GM21447 (cell line): ENCODE results near the gene ROMO1.

Experiments used
- ATAC-seq: cut with Tn5 transposase; IDR thresholded peaks from one replicate; pipeline ENCODE4 v1.9.1; 2021; ENCODE audit not compliant: unreplicated experiment

The ROMO1 gene

DNA sequence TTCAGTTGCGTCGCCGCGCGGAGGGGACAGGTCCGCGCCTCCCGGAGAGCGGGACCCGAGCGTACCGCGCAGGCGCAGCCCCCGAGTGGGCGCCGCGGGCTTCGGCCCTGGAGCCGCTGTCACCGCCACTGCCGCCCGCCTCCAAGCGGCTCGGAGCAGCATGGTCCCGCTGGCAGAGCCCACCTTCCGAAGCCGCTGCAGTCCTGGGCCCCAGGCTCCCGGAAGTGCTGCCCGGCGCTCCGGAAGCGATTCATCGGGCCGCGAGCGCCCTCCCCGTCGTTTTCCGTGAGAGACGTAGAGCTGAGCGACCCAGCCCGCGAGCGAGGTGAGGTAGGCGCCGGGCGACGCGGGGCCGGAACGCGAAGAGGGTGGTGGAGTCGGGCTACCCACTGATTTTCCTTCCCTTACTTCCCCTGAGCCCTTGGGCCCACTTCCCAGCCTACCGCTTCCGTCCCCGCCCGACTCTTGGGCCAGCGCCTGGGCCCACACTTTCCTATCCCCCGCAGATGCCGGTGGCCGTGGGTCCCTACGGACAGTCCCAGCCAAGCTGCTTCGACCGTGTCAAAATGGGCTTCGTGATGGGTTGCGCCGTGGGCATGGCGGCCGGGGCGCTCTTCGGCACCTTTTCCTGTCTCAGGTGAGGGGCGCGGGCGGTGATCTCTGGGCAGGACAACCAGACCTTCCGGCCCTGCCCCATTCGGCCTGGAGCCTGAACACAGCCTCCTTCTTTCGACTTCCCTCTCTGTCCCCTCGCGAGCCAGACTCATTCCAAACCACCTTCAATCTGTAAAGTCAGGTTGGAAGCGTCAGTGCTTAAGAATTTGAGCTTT is at the start of gene ROMO1, which contains the start of gene NFS1:
Gene ROMO1 (plus strand): TSS at position 279 of the 830 bp plus-strand sequence. CDS start 228 bp downstream, at position 507.
Gene NFS1 (minus strand): TSS at position 226 of the 830 bp plus-strand sequence. CDS start 64 bp downstream, at position 162.
- peak; percentile 82 for ATAC-seq

DNA sequence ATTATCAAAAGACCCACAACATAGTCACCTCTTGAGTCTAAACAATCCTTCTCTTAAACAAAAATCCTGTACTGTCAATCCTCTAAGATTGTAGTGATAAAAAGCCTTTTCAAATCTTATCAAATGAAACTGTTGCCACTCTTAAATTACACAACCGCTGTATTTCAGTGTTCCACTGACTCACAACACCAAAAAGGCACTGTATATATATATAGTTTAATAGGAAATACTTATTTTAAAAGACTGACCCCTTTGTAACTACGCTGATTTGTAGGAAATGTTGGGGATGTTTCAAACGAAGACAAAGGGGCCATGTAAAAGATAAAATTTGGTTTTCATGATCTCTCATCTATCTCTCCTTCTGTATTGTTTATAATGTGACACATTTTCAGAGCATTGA is 48.6 kb upstream of the ROMO1 start:
- ATAC-seq: no peak

DNA sequence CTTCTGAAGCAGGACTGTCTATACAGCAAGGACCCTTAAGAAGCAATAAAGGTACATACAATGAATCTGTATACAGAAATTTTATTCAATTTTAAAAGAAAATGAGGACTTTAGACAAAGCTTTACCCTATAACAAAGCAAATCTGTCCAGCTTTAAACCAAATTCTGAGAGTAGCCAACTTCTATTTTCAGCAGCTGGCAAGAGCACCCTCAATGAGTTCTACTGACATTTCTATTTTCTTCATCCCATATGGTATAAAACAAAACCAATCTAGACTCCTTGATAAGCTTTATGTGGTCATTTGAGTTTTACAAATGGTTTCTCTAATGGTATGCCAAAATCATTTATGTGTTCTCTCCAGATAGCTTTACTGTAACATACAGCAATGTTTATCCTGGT is 47.2 kb upstream of the ROMO1 start:
- ATAC-seq: no peak

DNA sequence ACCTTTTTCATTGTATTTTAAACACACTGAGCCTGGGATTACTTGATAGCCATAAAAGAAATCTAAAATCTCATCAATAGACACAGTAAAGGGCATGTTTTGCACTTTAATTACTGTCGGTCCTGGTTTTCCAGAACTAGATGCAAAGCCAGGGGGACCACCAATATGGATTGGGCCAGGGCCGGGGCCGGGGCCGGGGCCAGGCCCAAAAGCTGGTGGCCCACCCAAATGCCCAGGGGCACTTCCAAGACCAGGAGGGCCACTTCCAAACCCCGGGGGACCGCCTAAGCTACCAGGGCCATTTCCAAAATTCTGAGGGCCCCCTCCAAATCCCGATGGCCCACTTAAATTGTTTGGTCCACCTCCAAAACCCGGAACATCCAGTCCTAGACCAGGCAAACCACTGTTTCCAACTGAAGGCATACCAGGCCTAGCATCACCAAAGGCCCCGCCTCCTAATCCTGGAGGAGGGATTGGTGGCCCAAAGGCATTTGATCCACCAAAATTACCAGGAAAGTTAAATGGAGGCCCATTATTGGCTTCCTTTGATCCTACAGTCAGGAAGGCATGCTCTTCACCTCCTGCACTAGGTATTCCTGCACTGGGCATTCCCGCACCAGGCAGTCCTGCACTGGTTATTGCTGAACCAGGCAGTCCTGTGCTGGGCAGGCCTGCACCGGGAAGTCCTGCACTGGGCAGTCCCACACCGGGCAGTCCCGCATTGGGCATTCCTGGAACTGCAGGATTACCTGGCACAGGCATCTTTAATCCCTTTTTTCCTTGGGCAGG is 46.4 kb upstream of the ROMO1 start:
- no peak for ATAC-seq

DNA sequence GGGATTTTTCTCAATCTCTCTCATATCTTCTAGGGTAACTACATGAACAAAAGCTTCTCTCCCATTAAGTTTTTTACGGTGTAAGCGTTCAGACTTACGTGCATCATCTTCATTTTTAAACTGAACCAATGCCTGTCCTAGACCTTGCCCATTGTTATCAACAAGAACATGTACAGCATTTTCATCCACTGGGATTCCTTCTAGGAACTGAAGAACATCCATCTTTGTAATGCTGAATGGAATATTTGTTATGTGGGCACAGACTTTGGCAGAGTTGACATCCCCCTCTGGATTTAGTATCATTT is 45.8 kb upstream of the ROMO1 start:
- ATAC-seq: no peak

DNA sequence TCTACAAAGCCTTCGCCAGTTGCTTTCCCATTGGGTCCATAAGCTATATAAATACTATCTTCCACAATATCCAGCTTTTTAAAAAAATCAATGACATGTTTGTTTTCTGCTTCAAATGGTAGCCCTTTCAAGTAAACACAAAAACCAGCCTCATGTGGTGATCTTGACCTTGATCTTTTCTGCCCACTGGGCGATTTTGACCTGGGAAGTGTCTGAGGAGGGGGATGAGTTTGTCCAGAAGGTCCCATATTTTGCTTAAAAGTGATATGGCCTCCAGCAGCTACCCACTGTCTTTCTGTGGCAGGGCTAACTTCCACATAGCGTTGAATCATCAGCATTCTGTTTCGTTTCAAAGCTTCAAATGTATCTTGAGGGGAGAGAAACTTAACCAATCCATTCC is 45.3 kb upstream of the ROMO1 start:
- no peak for ATAC-seq

DNA sequence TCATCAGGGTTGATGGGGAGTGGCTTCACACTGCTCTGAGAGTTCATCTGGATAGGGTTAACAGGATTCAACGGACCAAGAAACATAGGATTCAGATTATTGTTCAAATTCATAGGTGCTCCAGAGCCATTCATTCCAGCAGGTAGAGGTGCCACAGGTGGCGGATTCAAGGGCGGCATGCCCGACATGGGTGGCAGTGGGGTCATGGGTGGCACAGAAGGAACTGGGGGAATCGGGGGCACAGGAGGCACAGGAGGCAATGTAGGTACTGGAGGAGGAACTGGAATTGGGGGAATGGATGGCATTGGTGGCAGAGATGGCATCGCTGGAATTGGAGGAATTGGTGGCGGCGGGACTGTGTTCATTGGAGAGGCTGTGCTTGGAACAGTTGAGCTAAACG is 44.8 kb upstream of the ROMO1 start:
- no peak for ATAC-seq

DNA sequence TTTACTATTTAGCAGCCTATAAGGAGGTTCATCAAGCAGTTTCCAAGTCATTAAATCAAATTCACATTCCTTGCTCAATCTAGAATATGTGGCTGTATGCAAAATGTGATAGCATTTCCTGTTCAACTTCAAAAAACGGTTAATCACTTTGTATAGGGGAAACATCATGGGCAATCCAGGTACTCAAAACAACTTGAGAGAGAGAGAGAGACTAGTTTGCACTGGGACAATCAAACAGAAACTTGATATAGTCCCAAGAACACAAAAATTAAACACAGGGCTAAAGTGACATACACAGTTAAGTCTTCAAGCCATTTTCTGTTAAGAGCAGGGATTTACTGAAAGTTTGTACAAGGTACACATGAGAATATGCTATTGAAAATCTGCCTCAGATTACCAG is 41.9 kb upstream of the ROMO1 start:
- no peak for ATAC-seq

DNA sequence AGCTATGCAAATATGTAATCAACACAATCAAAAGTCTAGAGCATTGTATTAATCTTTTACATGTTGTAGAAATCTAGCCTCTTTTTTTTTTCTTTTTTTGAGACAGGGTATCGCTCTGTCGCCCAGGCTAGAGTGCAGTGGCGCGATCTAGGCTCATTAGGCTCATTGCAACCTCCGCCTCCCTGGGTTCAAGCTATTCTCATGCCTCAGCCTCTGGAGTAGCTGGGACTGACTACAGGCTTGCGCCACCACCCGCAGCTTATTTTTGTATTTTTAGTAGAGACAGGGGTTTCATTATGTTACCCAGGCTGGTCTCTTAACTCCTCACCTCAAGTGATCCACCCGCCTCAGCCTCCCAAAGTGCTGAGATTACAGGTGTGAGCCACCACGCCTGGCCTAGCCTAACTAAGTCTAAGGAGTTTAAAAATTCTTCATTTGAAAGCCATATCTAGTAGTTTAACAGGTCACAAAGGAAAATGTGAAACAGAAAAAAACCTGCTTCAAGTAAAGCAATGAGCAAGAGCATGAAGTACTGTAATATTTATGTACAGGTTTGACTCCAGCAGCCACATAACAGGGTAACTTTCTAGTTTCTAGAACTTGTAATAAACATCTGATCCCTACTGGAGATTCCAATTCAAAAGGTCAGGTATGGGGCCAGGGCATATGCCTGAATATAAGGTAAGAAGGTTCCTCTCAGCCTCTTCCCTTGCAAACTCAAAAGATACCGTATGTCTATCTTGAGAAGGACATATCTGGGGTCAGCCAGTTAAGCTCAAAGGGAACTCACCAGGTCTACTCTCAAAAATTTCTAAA is 38.9 kb upstream of the ROMO1 start:
- no peak for ATAC-seq

DNA sequence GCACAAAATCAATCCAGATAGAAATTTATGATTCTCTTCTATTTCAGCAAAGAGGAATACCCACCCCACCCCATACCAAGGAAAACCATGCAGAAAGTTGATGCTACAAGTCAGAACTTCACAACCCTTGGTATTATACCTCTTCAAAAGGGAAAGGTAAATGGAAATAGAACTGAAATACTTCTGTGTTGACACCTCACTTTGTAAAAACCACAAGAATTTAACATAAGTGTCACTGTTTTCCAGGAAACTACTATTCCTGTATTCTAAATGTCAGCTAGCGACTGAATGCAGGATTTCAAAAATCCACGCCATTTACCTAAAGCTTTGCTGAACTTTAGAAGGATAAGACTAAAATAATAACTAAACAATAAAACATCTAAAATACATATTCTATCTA is 38.2 kb upstream of the ROMO1 start:
- ATAC-seq: no peak

DNA sequence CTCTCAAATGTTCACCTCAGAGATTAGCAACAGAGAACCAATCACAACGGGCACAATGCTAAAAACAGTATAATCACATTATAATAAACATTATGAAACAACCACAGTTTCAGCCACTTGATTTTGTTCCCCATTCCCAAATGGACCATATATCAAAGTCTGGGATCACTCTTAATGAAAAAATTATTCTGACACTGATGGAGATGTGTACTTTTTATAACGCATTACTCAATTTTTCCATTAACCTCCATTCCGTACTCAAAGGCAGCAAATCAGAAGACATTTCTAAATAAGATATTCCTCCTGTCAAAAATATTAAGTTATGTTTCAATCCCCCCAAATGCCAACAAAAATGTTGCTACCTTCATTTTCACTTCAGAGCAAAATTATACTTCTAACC is 37.3 kb upstream of the ROMO1 start:
- ATAC-seq: no peak

DNA sequence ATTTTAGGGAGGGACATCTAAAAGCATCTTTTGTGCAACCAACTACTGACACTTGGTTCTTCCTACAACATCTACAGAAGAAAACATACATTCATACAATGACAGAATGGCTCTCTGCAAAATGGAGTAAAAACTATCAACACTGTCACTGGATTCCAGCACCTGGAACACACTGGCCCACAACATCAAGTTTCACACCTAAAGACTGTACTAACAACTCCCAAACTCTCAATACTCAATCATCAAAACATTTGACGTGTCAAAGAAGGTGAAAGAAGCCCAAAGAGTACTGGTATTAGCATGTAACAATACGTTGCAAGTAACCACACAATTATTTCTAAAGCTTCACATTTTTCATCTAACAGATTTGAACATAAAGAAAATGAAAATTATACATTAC is 36.7 kb upstream of the ROMO1 start:
- no peak for ATAC-seq

DNA sequence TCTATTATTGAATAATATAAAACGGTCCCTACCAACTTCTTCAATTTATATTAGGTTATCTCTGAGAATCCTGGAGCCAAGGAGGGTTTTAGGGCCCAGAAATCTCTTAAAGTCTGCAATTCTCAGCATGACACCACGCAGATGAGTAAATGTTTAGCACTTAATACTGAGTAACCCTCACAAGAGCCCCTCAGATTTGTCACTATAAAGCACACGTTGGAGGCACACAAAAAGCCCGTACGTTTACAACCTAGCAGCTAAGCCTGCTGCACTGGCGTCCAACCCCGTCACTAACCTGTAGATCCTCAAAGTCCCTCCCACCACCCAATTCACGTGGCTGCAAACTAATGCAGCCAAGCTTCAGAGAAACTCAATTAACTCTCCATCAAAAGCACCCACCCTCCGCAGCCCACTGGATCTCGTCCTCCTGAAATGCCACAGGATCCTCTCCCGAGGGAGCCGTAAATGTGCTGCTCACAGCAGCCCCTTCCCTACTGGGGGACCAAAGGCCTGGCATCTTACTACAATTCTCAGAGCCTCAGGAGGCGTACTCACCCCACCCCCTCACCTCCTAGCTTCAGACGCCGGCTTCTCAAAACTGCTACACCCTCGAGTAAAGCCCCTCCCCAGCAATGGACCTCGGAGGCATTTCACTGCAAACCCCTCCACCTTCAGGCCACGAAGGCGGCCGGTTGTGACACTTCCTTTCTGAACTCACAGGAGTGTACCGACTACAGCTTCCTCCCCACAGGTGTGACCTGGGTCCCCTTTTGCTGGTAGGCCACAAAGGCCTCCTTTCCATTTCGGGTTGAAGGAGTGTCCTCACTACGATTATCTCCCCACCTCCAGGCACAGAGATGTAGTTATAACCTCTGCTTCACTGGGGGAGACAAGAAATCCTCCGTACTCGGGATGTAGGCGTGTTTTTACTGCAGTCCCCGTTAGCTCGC is 35.4 kb upstream of the ROMO1 start:
- ATAC-seq: peak; percentile 36

DNA sequence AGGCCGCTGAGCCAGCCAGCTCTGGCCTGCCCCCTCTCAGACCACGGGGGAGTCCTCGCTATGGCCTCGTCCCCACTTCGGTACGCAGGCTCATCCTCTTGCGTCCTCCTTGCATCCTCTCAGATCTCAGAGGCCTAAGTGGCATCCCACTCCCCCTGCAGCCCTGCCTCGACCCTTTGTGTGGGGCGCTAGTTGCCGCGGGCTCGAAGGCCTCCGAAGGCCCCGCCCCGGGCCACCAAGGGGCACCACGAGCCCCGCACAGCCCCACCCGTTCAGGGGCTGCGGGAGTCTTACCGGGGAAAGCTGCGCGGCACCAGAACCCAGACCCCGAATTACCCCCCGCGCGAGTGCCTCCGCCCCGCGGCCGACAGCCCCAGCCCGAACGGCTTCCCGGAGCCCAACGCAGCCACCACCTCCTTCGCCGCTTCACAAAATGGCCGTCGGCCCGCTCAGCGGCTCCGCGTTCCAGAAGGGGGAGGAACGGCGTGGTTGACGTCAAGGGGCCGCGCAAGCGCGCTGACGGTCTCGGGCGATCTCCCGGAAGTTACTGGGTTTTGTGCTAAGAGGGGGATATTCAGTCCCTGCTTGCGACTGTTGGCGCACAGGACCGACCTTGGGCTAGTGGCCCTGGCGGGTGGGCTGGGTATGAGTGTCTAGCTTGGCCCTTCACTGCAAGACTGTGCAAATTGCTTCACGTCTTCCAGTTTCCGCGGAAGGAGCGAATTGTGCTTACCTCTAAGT is 34.6 kb upstream of the ROMO1 start, which contains the start of the genes CPNE1 and RBM12:
Gene CPNE1 (minus strand): TSS at position 435 of the 741 bp plus-strand sequence. CDS start 31,977 bp downstream, outside the sequence.
Gene RBM12 (minus strand): TSS at position 435 of the 741 bp plus-strand sequence. CDS start 9,578 bp downstream, outside the sequence.
- ATAC-seq: peak; percentile 63

DNA sequence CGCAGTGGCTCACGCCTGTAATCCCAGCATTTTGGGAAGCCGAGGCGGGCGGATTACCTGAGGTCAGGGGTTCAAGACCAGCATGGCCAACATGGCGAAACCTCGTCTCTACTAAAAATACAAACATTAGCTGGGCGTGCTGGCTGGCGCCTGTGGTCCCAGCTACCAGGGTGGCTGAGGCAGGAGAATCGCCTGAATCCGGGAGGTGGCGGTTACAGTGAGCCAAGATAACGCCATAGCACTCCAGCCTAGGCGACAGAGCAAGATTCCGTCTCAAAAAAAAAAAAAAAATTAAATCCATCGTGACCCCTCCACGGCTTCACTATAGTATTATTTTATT is 33.3 kb upstream of the ROMO1 start:
- no peak for ATAC-seq

DNA sequence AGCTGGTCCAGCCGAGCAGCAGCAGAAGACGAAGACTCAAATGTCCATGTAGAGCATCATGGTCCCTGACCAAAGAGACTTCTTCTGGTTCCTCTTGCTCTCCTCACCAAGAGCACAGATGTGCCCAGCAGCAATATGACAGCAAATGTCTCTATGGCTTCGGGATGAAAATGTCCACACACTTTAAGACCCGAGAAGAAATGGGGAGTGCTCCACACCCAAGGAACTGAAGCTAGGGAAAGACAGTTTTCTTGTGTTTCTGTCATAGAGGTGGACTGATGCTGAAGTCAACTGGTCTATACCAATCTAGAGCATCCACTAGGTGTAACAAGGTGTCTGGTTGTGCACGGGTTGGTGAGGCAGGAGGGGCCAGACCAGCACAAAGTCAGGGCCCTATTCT is 30.0 kb upstream of the ROMO1 start:
- no peak for ATAC-seq

DNA sequence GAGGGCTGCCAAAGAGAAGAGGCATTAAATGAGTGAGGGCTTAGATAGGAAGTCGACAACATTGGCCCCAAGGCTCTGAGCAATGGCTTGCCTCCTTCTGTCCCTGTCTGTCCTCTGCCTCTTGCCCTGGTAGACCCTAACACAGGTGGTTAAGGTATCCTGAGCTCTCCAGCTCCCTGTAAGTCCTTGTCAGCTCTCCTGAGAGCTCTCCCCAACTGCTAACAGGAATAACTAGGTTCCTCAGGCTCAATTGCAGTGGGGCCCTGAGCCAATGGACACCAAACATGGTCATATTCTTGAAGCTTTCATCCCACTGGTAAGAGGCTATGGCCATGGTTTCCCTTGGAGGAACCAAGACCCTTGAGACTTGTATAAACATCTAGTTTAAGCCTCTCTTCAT is 29.5 kb upstream of the ROMO1 start:
- no peak for ATAC-seq

DNA sequence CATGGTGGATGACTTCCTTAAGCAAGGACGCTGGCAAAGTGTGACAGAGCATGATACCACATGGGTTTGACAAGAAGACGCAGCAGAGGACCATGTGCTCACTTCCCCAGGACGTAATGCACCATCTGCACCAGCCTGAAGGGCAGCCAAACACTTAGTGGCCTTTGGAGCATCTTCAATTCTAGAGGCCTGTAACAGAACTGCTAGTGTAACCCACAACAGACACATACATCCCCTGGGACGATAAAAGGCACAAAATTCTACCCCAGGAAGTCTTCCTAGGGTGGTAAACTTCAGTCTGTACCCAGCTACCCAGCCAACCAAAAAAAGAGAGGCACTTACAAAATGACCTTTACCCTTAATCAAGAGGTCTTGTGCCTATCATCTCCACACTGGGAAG is 25.3 kb upstream of the ROMO1 start:
- ATAC-seq: no peak

DNA sequence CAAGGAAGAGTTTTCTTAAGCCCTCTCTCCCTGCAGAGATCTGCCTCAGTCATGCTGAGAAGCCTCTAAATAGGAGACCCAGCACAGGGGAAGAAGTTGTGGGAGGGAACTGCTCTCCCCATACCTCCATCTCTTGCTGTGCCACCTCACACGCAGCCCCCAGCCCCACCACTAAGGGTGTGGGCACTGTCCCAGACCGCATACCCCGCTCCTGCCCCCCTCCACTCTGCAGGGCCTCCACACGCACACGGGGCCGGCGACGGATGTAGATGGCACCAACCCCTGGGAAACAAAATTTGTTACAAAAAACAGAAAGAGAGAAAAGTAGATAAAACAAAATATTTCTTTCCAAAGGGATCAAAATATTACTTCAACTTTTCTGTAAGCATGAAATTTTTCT is 24.3 kb upstream of the ROMO1 start:
- ATAC-seq: no peak
